DND-41 (cell line): ENCODE data around the gene TARM1.

ENCODE experiments used
- CTCF ChIP-seq: IDR thresholded peaks from 2 replicates; pipeline ENCODE4 v1.5.1; 2012; ENCODE audit warnings: borderline replicate concordance, low read length, moderate library complexity, mild to moderate bottlenecking; ENCODE audit not compliant: poor library complexity, severe bottlenecking; ENCODE audit errors: extremely low read depth
- EZH2 ChIP-seq: IDR thresholded peaks from 3 replicates; pipeline ENCODE4 v1.6.1; 2012; ENCODE audit warnings: borderline replicate concordance, low read depth, mild to moderate bottlenecking, moderate library complexity, low read length, inconsistent platforms; ENCODE audit not compliant: severe bottlenecking

GRCh38 chr19:54127688-54128440, 46.7 kb upstream of the TARM1 start:
- TF ChIP-seq CTCF: no peak
- no peak for TF ChIP-seq EZH2
